B cell (primary cell): ENCODE results near the gene BRINP3. TPM values are rescaled to one million over a fixed set of nuclear protein-coding genes. Genes with fewer than 3 reads are reported as not detected.

Experiments used
- ATAC-seq: fragments of 200-7000 bp; cut with Tn5 transposase; one replicate; pipeline ENCODE4 v1.10.0; 2021; ENCODE audit warnings: low read depth, mild to moderate bottlenecking, moderate number of reproducible peaks, moderate library complexity
- CTCF ChIA-PET: fragments of 350-600 bp; sonication (Branson Sonifier 250); formaldehyde crosslinking; loops from one replicate; lab custom pipeline; 2021; ENCODE audit warnings: antibody characterized with exemption, inconsistent platforms; lab: Charles Lee
- POLR2A ChIA-PET: fragments of 350-600 bp; sonication (Branson Sonifier 250); formaldehyde crosslinking; loops from one replicate; lab custom pipeline; 2021; ENCODE audit warnings: antibody characterized with exemption; lab: Charles Lee
- DNase-seq: peaks from one replicate; pipeline ENCODE4 v3.0.0; 2013
- H2AFZ ChIP-seq: 2 replicates; pipeline ENCODE4 v1.6.1; 2012; ENCODE audit warnings: mild to moderate bottlenecking, low read depth, low read length; ENCODE audit not compliant: insufficient read depth, poor library complexity, severe bottlenecking
- H3K27ac ChIP-seq, 2 donors: 1 replicate in 1 of 2; 2 replicates in 1 of 2; pipeline ENCODE4 v1.5.1; 2012 to 2013; ENCODE audit warnings: low read length in 2 of 2, mild to moderate bottlenecking in 2 of 2, moderate library complexity in 1 of 2
- H3K27me3 ChIP-seq, 4 experiments: fragments of 200-600 bp in 1 of 4; sonication (generic) in 1 of 4; replicated peaks in 1 of 4; 1 replicate in 2 of 4; 2 replicates in 2 of 4; pipeline versions ENCODE4 v1.6.1 to v1.7.0; 2013 to 2016; ENCODE audit warnings: low read length in 3 of 4, mild to moderate bottlenecking in 2 of 4, mixed read lengths in 1 of 4, moderate library complexity in 1 of 4; ENCODE audit not compliant: insufficient read depth in 4 of 4, control insufficient read depth in 3 of 4; ENCODE audit errors: control extremely low read depth in 1 of 4
- H3K36me3 ChIP-seq, 2 experiments: replicated peaks in 1 of 2; 1 replicate in 1 of 2; 2 replicates in 1 of 2; pipeline versions ENCODE4 v1.6.1 to v1.7.1; 2013; ENCODE audit warnings: low read length in 1 of 2; ENCODE audit not compliant: insufficient read depth in 2 of 2, control insufficient read depth in 1 of 2; ENCODE audit errors: control extremely low read depth in 1 of 2, extremely low read depth in 1 of 2
- H3K4me1 ChIP-seq, 2 donors: fragments of 200-600 bp in 1 of 2; sonication (generic) in 1 of 2; 1 replicate in 1 of 2; 2 replicates in 1 of 2; pipeline versions ENCODE4 v1.5.1 to v1.6.1; 2013 to 2017; ENCODE audit warnings: low read length in 2 of 2; ENCODE audit not compliant: control insufficient read depth in 2 of 2, insufficient read depth in 2 of 2
- H3K4me2 ChIP-seq: replicated peaks from 2 replicates; pipeline ENCODE3; 2012; ENCODE audit warnings: mild to moderate bottlenecking, low read depth, low read length; ENCODE audit not compliant: poor library complexity, severe bottlenecking
- H3K4me3 ChIP-seq, 5 experiments: fragments of 200-600 bp in 1 of 5; sonication (generic) in 1 of 5; 1 replicate in 3 of 5; 2 replicates in 2 of 5; pipeline versions ENCODE4 v1.5.1 to v1.7.0; 2011 to 2016; ENCODE audit warnings: low read length in 4 of 5, mild to moderate bottlenecking in 4 of 5, low read depth in 2 of 5, control low read depth in 1 of 5, moderate library complexity in 1 of 5; ENCODE audit not compliant: insufficient read depth in 1 of 5; ENCODE audit errors: control extremely low read depth in 1 of 5, extremely low read depth in 1 of 5
- H3K79me2 ChIP-seq: fragments of 200-600 bp; sonication (generic); one replicate; pipeline ENCODE4 v1.6.0; 2016; ENCODE audit warnings: low read length; ENCODE audit not compliant: control insufficient read depth, insufficient read depth
- H3K9ac ChIP-seq: fragments of 200-600 bp; sonication (generic); 2 replicates; pipeline ENCODE4 v1.6.1; 2017; ENCODE audit warnings: mild to moderate bottlenecking, low read length, moderate library complexity
- H3K9me3 ChIP-seq, 3 donors: one replicate each; pipeline versions ENCODE4 v1.6.1 to v1.7.1; 2013; ENCODE audit warnings: low read length in 2 of 3; ENCODE audit not compliant: control insufficient read depth in 2 of 3, insufficient read depth in 1 of 3; ENCODE audit errors: control extremely low read depth in 1 of 3
- H4K20me1 ChIP-seq: 2 replicates; pipeline ENCODE4 v1.6.0; 2012; ENCODE audit warnings: mild to moderate bottlenecking, low read length; ENCODE audit not compliant: insufficient read depth, control insufficient read depth, poor library complexity, severe bottlenecking
- H3K27ac Mint-ChIP-seq: one replicate; pipeline ENCODE4 v1.8.0; 2021; ENCODE audit warnings: mixed read lengths
- H3K27me3 Mint-ChIP-seq: one replicate; pipeline ENCODE4 v1.8.0; 2021; ENCODE audit warnings: mixed read lengths
- H3K4me1 Mint-ChIP-seq: one replicate; pipeline ENCODE4 v1.8.0; 2021; ENCODE audit warnings: mixed read lengths
- H3K4me3 Mint-ChIP-seq: one replicate; pipeline ENCODE4 v1.8.0; 2021; ENCODE audit warnings: mixed read lengths
- H3K9me3 Mint-ChIP-seq: one replicate; pipeline ENCODE4 v1.8.0; 2022; ENCODE audit warnings: mixed read lengths; ENCODE audit not compliant: insufficient read depth
- EZH2 ChIP-seq: IDR thresholded peaks from 2 replicates; pipeline ENCODE4 v1.6.1; 2012; ENCODE audit warnings: borderline replicate concordance, low read depth, mild to moderate bottlenecking, moderate library complexity, low read length; ENCODE audit not compliant: insufficient read depth, poor library complexity, severe bottlenecking
- WGBS: methylation state at CpG from one replicate; pipeline ENCODE4 v1.1.5; 2013; ENCODE audit warnings: missing lambda C conversion rate; ENCODE audit not compliant: insufficient coverage; 5-methylcytosine and 5-hydroxymethylcytosine counted together
- intact Hi-C: fragments of 100-400 bp; cut with micrococcal nuclease; formaldehyde crosslinking; loops from one replicate; pipeline ENCODE4 v1.10.0; 2022
- polyA plus RNA-seq: library from polyadenylated mRNA; depleted of rRNA; stranded (reverse); fragments of >200 nt; gene quantifications from 2 replicates; pipeline ENCODE4 v1.2.3, GENCODE V29; 2012
- total RNA-seq, 2 donors: library from RNA; stranded (reverse); fragments of 120-200 nt in 1 of 2; gene quantifications; 1 replicate in 1 of 2; 2 replicates in 1 of 2; pipeline versions ENCODE4 v1.2.3 to v1.2.4, GENCODE V29; 2013 to 2022
- TF ChIP-seq, protein P1 (sequence below): fragments of 200-600 bp; IDR thresholded peaks from one replicate; pipeline ENCODE4 v1.8.0; 2022; ENCODE audit warnings: antibody characterized with exemption, mild to moderate bottlenecking

The BRINP3 gene
- total and polyA plus RNA-seq, 2 donors (not counting 1 experiment from before 2014, with no cell fraction given), result not detected

DNA sequence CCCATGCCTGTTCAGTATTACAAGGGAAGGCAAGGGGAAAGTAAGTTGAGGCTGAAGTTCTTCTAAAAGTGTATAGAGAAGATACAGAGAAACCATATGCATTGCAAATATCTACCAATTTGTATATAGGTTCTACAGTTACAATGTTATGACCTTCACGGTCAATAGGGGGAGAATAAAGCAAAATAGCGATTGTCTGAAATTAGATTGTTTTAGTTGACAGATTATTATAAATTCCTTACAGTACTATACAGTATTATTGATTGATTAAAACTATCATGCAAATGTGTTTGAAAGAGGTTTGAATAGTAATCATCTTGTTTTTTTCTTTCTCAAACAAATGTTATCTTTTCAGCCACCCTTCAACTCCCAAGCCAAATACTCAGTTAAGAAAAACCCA is 13.7 kb upstream of the BRINP3 start:
- no peaks in the 10 kb centered on the region for H3K36me3 ChIP-seq
- no peak overlapping the region for H3K9ac ChIP-seq
- H3K79me2 ChIP-seq, result no peaks in the 10 kb centered on the region
- ChIA-PET CTCF (no interaction called here), POLR2A (no interaction called here)
- Mint-ChIP-seq H3K27ac (no peak overlapping the region), H3K27me3 (no peaks in the 10 kb centered on the region), H3K9me3 (no peaks in the 10 kb centered on the region), H3K4me3 (no peak overlapping the region), H3K4me1 (no peaks in the 10 kb centered on the region)
- no CpG with 5 or more reads among the region's 2 CpGs for WGBS
- H3K27ac ChIP-seq, result no peak overlapping the region
- H3K4me2 ChIP-seq, result no peak overlapping the region
- no peaks in the 10 kb centered on the region for H3K27me3 ChIP-seq
- no peak for DNase-seq
- H3K9me3 ChIP-seq, result no peaks in the 10 kb centered on the region
- H3K4me1 ChIP-seq, result no peaks in the 10 kb centered on the region
- intact Hi-C loops, result no loop called here
- TF ChIP-seq EZH2, result no peak
- TF ChIP-seq, protein P1, sequence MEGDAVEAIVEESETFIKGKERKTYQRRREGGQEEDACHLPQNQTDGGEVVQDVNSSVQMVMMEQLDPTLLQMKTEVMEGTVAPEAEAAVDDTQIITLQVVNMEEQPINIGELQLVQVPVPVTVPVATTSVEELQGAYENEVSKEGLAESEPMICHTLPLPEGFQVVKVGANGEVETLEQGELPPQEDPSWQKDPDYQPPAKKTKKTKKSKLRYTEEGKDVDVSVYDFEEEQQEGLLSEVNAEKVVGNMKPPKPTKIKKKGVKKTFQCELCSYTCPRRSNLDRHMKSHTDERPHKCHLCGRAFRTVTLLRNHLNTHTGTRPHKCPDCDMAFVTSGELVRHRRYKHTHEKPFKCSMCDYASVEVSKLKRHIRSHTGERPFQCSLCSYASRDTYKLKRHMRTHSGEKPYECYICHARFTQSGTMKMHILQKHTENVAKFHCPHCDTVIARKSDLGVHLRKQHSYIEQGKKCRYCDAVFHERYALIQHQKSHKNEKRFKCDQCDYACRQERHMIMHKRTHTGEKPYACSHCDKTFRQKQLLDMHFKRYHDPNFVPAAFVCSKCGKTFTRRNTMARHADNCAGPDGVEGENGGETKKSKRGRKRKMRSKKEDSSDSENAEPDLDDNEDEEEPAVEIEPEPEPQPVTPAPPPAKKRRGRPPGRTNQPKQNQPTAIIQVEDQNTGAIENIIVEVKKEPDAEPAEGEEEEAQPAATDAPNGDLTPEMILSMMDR, result no peak
- ATAC-seq, result no peak
- H2AFZ ChIP-seq, result no peak overlapping the region
- no peaks in the 10 kb centered on the region for H4K20me1 ChIP-seq
- no peak overlapping the region for H3K4me3 ChIP-seq

DNA sequence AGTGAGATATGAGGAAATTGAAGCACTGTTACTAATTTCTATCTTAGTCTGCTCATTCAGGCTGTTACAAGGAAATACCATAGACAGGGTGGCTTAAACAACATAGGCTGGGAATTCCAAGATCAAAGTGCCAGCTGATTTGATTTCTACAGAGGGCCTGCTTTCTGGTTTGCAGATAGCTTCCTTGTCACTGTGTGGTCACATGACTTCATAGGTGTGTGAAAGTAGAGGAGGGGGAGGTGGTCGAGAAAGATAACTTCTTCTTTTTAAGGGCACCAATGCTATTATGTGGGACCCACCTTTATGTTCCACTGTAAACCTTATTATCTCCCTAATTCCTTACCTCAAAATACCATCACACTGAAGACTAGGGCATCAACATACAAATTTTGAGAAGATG is 6.4 kb upstream of the BRINP3 start:
- ChIA-PET CTCF (interaction anchor here (1.2 kb wide), 1 partner anchor 52 kb away, joined by 3 read pairs; no protein-coding TSS in a partner anchor), POLR2A (no interaction called here)
- Histone ChIP-seq H3K36me3 (no peaks in the 10 kb centered on the region), H3K4me3 (no peak overlapping the region), H2AFZ (no peak overlapping the region), H3K9ac (no peak overlapping the region), H3K4me1 (no peaks in the 10 kb centered on the region), H3K27me3 (peaks cover 0 to 1% (median 0%) of the 10 kb centered on the region in 4 experiments), H3K9me3 (no peaks in the 10 kb centered on the region), H3K79me2 (no peaks in the 10 kb centered on the region), H3K4me2 (no peak overlapping the region), H3K27ac (no peak overlapping the region), H4K20me1 (no peaks in the 10 kb centered on the region)
- H3K27ac Mint-ChIP-seq, result no peak overlapping the region
- H3K4me1 Mint-ChIP-seq, result peaks cover under 1% of the 10 kb centered on the region
- intact Hi-C loops, result no loop called here
- H3K4me3 Mint-ChIP-seq, result no peak overlapping the region
- no peak for ATAC-seq
- no CpG with 5 or more reads among the region's 1 CpG for WGBS
- H3K27me3 Mint-ChIP-seq, result peaks cover 2% of the 10 kb centered on the region
- DNase-seq, result no peak
- TF ChIP-seq, protein P1, result no peak
- no peak for TF ChIP-seq EZH2
- no peaks in the 10 kb centered on the region for H3K9me3 Mint-ChIP-seq
